ENCODE measurements around the gene INAFM1.

Gene INAFM1

DNA sequence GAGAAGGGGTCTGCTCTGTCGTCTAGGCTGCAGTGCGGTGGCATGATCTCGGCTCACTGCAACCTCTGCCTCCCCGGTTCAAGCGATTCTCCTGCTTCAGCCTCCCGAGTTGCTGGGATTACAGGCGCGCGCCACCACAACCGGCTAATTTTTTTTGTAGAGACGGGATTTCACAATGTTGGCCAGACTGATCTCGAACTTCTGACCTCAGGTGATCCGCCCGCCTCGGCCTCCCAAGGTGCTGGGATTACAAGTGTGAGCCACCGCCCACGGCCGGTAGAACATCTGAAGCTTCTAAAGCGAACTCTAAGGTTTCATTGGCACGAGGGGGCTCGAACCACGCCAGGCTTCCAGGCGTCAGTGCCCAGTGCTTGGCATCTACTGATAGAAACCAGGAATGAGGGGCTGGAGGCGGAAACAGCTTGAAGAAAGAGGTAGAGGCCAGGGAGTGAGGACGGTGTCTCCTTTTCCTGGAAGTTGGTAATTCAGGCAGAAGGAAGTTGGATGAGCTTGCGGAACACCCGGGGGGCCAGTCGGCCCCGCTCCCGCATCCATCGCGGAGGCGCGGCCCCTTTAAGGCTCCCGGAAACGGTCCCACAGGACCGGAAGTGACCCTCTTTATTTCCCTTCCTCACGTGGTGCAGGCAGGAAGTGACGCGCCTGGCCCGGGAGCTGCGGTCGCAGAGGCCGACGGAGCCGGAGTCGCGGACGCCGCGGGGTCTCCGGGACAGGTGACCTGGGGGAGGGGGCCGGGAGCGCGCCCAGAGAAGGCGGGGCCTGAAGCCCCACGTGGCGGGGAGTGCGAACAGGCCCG, 18.6 kb upstream of the INAFM1 start, which contains the start of gene CCDC9 (continued):
- TF ChIP-seq SP2 (tag by site-specific recombination; IDR thresholded peaks at IDR 0.05) = peak; percentile 63
- TF ChIP-seq GLIS1 (tag by site-specific recombination; IDR thresholded peaks at IDR 0.05) = peak; percentile 77
- peak; percentile 27; the same call in 1 of the 2 replicates for TF ChIP-seq ZBTB8A (tag by site-specific recombination; IDR thresholded peaks at IDR 0.05)
- peak; percentile 68; the same call in 1 of the 2 replicates for TF ChIP-seq HOXC10 (CRISPR knock-in tag; IDR thresholded peaks at IDR 0.05)
- peak; percentile 23; the same call in 1 of the 2 replicates for TF ChIP-seq KLF1 (tag by site-specific recombination; IDR thresholded peaks at IDR 0.05)
- TF ChIP-seq, protein P1, sequence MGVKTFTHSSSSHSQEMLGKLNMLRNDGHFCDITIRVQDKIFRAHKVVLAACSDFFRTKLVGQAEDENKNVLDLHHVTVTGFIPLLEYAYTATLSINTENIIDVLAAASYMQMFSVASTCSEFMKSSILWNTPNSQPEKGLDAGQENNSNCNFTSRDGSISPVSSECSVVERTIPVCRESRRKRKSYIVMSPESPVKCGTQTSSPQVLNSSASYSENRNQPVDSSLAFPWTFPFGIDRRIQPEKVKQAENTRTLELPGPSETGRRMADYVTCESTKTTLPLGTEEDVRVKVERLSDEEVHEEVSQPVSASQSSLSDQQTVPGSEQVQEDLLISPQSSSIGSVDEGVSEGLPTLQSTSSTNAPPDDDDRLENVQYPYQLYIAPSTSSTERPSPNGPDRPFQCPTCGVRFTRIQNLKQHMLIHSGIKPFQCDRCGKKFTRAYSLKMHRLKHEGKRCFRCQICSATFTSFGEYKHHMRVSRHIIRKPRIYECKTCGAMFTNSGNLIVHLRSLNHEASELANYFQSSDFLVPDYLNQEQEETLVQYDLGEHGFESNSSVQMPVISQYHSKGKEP (tag by site-specific recombination; IDR thresholded peaks at IDR 0.05) = 0 out of 2 replicates have a peak, but pooled peaks have one; percentile 14
- TF ChIP-seq, protein P2, sequence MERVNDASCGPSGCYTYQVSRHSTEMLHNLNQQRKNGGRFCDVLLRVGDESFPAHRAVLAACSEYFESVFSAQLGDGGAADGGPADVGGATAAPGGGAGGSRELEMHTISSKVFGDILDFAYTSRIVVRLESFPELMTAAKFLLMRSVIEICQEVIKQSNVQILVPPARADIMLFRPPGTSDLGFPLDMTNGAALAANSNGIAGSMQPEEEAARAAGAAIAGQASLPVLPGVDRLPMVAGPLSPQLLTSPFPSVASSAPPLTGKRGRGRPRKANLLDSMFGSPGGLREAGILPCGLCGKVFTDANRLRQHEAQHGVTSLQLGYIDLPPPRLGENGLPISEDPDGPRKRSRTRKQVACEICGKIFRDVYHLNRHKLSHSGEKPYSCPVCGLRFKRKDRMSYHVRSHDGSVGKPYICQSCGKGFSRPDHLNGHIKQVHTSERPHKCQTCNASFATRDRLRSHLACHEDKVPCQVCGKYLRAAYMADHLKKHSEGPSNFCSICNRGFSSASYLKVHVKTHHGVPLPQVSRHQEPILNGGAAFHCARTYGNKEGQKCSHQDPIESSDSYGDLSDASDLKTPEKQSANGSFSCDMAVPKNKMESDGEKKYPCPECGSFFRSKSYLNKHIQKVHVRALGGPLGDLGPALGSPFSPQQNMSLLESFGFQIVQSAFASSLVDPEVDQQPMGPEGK (tag by site-specific recombination; IDR thresholded peaks at IDR 0.05) = peak; percentile 11; the same call in 1 of the 2 replicates
- peak; percentile 82 for TF ChIP-seq ZBTB6 (tag by site-specific recombination; IDR thresholded peaks at IDR 0.05)
- peak; percentile 11; the same call in 1 of the 2 replicates for TF ChIP-seq ZSCAN30 (tag by site-specific recombination; IDR thresholded peaks at IDR 0.05)
- 0 out of 2 replicates have a peak, but pooled peaks have one; percentile 51 for TF ChIP-seq ZNF76 (tag by site-specific recombination; IDR thresholded peaks at IDR 0.05; ENCODE audit: borderline replicate concordance, low read depth)
- TF ChIP-seq ZNF777 (tag by site-specific recombination; IDR thresholded peaks at IDR 0.05; ENCODE audit: borderline replicate concordance) = no peak
- no peak for TF ChIP-seq ZSCAN16 (tag by site-specific recombination; IDR thresholded peaks at IDR 0.05)
- TF ChIP-seq KLF9 (tag by site-specific recombination; IDR thresholded peaks at IDR 0.05; ENCODE audit: low read depth) = no peak
- TF ChIP-seq, protein P3, sequence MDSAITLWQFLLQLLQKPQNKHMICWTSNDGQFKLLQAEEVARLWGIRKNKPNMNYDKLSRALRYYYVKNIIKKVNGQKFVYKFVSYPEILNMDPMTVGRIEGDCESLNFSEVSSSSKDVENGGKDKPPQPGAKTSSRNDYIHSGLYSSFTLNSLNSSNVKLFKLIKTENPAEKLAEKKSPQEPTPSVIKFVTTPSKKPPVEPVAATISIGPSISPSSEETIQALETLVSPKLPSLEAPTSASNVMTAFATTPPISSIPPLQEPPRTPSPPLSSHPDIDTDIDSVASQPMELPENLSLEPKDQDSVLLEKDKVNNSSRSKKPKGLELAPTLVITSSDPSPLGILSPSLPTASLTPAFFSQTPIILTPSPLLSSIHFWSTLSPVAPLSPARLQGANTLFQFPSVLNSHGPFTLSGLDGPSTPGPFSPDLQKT (IDR thresholded peaks at IDR 0.05; ENCODE audit: borderline replicate concordance, low read depth, low read length) = peak; percentile 72; the same call in 1 of the 2 replicates
- TF ChIP-seq, protein P4, sequence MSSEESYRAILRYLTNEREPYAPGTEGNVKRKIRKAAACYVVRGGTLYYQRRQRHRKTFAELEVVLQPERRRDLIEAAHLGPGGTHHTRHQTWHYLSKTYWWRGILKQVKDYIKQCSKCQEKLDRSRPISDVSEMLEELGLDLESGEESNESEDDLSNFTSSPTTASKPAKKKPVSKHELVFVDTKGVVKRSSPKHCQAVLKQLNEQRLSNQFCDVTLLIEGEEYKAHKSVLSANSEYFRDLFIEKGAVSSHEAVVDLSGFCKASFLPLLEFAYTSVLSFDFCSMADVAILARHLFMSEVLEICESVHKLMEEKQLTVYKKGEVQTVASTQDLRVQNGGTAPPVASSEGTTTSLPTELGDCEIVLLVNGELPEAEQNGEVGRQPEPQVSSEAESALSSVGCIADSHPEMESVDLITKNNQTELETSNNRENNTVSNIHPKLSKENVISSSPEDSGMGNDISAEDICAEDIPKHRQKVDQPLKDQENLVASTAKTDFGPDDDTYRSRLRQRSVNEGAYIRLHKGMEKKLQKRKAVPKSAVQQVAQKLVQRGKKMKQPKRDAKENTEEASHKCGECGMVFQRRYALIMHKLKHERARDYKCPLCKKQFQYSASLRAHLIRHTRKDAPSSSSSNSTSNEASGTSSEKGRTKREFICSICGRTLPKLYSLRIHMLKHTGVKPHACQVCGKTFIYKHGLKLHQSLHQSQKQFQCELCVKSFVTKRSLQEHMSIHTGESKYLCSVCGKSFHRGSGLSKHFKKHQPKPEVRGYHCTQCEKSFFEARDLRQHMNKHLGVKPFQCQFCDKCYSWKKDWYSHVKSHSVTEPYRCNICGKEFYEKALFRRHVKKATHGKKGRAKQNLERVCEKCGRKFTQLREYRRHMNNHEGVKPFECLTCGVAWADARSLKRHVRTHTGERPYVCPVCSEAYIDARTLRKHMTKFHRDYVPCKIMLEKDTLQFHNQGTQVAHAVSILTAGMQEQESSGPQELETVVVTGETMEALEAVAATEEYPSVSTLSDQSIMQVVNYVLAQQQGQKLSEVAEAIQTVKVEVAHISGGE (tag by site-specific recombination; conservative IDR thresholded peaks at IDR 0.05; ENCODE audit: low read depth) = peak; percentile 95
- 0 out of 2 replicates have a peak, but pooled peaks have one; percentile 59 for TF ChIP-seq ZNF2 (tag by site-specific recombination; IDR thresholded peaks at IDR 0.05)
- 0 out of 2 replicates have a peak, but pooled peaks have one; percentile 38 for TF ChIP-seq ZFP37 (tag by site-specific recombination; IDR thresholded peaks at IDR 0.05)
- TF ChIP-seq, protein P5, sequence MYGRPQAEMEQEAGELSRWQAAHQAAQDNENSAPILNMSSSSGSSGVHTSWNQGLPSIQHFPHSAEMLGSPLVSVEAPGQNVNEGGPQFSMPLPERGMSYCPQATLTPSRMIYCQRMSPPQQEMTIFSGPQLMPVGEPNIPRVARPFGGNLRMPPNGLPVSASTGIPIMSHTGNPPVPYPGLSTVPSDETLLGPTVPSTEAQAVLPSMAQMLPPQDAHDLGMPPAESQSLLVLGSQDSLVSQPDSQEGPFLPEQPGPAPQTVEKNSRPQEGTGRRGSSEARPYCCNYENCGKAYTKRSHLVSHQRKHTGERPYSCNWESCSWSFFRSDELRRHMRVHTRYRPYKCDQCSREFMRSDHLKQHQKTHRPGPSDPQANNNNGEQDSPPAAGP (tag by site-specific recombination; IDR thresholded peaks at IDR 0.05) = no peak
- peak; percentile 13; the same call in 1 of the 2 replicates for TF ChIP-seq KLF8 (tag by site-specific recombination; IDR thresholded peaks at IDR 0.05)
- peak; percentile 73 for TF ChIP-seq OSR2 (tag by site-specific recombination; IDR thresholded peaks at IDR 0.05)
- peak; percentile 47 for TF ChIP-seq ZFHX2 (tag by site-specific recombination; conservative IDR thresholded peaks at IDR 0.05)
- peak; percentile 85 for TF ChIP-seq ZNF629 (tag by site-specific recombination; IDR thresholded peaks at IDR 0.05)
